Liver (tissue), 9 donors: Measurements from ENCODE around the gene CARMIL3. TPM values are rescaled to one million over a fixed set of nuclear protein-coding genes. Genes with fewer than 3 reads are reported as not detected.

Source experiments
- DNase-seq: peaks from one replicate; pipeline ENCODE4 v3.0.0-alpha.2; 2017; ENCODE audit warnings: low spot score
- H3K27ac ChIP-seq, 2 donors: one replicate each; pipeline ENCODE4 v1.7.0; 2013; ENCODE audit warnings: inconsistent platforms in 2 of 2, low read length in 2 of 2, control low read depth in 1 of 2, low read depth in 1 of 2, mild to moderate bottlenecking in 1 of 2
- H3K27me3 ChIP-seq, 4 donors: one replicate each; pipeline versions ENCODE4 v1.6.1 to v1.7.0; 2013; ENCODE audit warnings: low read length in 3 of 4, inconsistent platforms in 1 of 4, mild to moderate bottlenecking in 1 of 4, moderate library complexity in 1 of 4; ENCODE audit not compliant: control insufficient read depth in 4 of 4, insufficient read depth in 4 of 4
- H3K36me3 ChIP-seq, 4 donors: one replicate each; pipeline versions ENCODE4 v1.6.1 to v1.7.0; 2013; ENCODE audit warnings: low read length in 3 of 4, mild to moderate bottlenecking in 3 of 4, low read depth in 1 of 4, moderate library complexity in 1 of 4; ENCODE audit not compliant: control insufficient read depth in 4 of 4, insufficient read depth in 3 of 4
- H3K4me1 ChIP-seq, 4 donors: one replicate each; pipeline versions ENCODE4 v1.6.1 to v1.7.0; 2013; ENCODE audit warnings: low read length in 3 of 4, mild to moderate bottlenecking in 3 of 4, moderate library complexity in 1 of 4; ENCODE audit not compliant: control insufficient read depth in 4 of 4, insufficient read depth in 4 of 4
- H3K4me3 ChIP-seq, 3 donors: one replicate each; pipeline versions ENCODE4 v1.6.1 to v1.7.0; 2013; ENCODE audit warnings: low read length in 3 of 3, control low read depth in 1 of 3, low read depth in 1 of 3, mild to moderate bottlenecking in 1 of 3
- H3K9ac ChIP-seq, 2 donors: one replicate each; pipeline ENCODE4 v1.7.0; 2013; ENCODE audit warnings: low read length in 2 of 2, mild to moderate bottlenecking in 2 of 2, moderate library complexity in 2 of 2, control low read depth in 1 of 2, low read depth in 1 of 2
- H3K9me3 ChIP-seq, 4 donors: one replicate each; pipeline versions ENCODE4 v1.6.1 to v1.7.0; 2013; ENCODE audit warnings: low read length in 3 of 4; ENCODE audit not compliant: control insufficient read depth in 4 of 4
- EGR1 ChIP-seq, 2 donors: IDR thresholded peaks; 2 replicates each; pipeline ENCODE4 v1.6.1; 2016 to 2018; ENCODE audit warnings: antibody characterized with exemption in 2 of 2, low read depth in 2 of 2
- FOXA1 ChIP-seq: IDR thresholded peaks from 2 replicates; pipeline ENCODE4 v1.6.1; 2016; ENCODE audit warnings: antibody characterized with exemption
- FOXA2 ChIP-seq: IDR thresholded peaks from 2 replicates; pipeline ENCODE4 v1.6.1; 2016; ENCODE audit warnings: antibody characterized with exemption
- GABPA ChIP-seq, 2 donors: IDR thresholded peaks in 1 of 2; conservative IDR thresholded peaks in 1 of 2; 2 replicates each; pipeline ENCODE4 v1.6.1; 2016; ENCODE audit warnings: antibody characterized with exemption in 2 of 2, mild to moderate bottlenecking in 1 of 2, moderate library complexity in 1 of 2
- HNF4A ChIP-seq, 2 donors: conservative IDR thresholded peaks; 2 replicates each; pipeline ENCODE4 v1.6.1; 2016; ENCODE audit warnings: antibody characterized with exemption in 2 of 2, mild to moderate bottlenecking in 2 of 2
- HNF4G ChIP-seq: IDR thresholded peaks from 2 replicates; pipeline ENCODE4 v1.6.1; 2016; ENCODE audit warnings: antibody characterized with exemption
- NR2F2 ChIP-seq: IDR thresholded peaks from 2 replicates; pipeline ENCODE4 v1.6.1; 2016; ENCODE audit warnings: antibody characterized with exemption
- RAD21 ChIP-seq, 2 donors: IDR thresholded peaks; 2 replicates each; pipeline ENCODE4 v1.6.1; 2016; ENCODE audit warnings: antibody characterized with exemption in 2 of 2, mild to moderate bottlenecking in 2 of 2
- RXRA ChIP-seq, 2 donors: IDR thresholded peaks; 2 replicates each; pipeline ENCODE4 v1.6.1; 2017 to 2018; ENCODE audit warnings: antibody characterized with exemption in 2 of 2, mild to moderate bottlenecking in 1 of 2
- SP1 ChIP-seq: IDR thresholded peaks from 2 replicates; pipeline ENCODE4 v1.6.1; 2018; ENCODE audit warnings: antibody characterized with exemption, mild to moderate bottlenecking
- TAF1 ChIP-seq: conservative IDR thresholded peaks from 2 replicates; pipeline ENCODE4 v1.6.1; 2016; ENCODE audit warnings: antibody characterized with exemption, mild to moderate bottlenecking
- YY1 ChIP-seq: IDR thresholded peaks from 2 replicates; pipeline ENCODE4 v1.6.1; 2016; ENCODE audit warnings: antibody characterized with exemption, mild to moderate bottlenecking
- WGBS: extraction: QIAGEN DNeasy Blood & Tissue Kit; methylation state at CpG from one replicate; pipeline ENCODE4 v1.1.7; 2013; 5-methylcytosine and 5-hydroxymethylcytosine counted together
- polyA plus RNA-seq, 2 donors: library from polyadenylated mRNA; stranded (reverse) in 1 of 2; unstranded in 1 of 2; fragments of 200-250 nt in 1 of 2; fragments of >200 nt in 1 of 2; fragmentation: Nextera tagmentation in 1 of 2; extraction: Ambion mirVana in 1 of 2; gene quantifications; one replicate each; pipeline versions ENCODE4 v1.2.1 to v1.2.3, GENCODE V29; 2013 to 2015
- total RNA-seq, 2 donors: library from RNA; depleted of rRNA; stranded (reverse); fragments of >200 nt; gene quantifications; one replicate each; pipeline ENCODE4 v1.2.3, GENCODE V29; 2014
- TF ChIP-seq, protein P1 (sequence below): IDR thresholded peaks from 2 replicates; pipeline ENCODE4 v1.6.1; 2016; ENCODE audit warnings: antibody characterized with exemption, mild to moderate bottlenecking
- TF ChIP-seq, protein P2 (sequence below): IDR thresholded peaks from 2 replicates; pipeline ENCODE4 v1.6.1; 2016; ENCODE audit warnings: antibody characterized with exemption
- TF ChIP-seq, protein P3 (sequence below): IDR thresholded peaks from 2 replicates; pipeline ENCODE4 v1.6.1; 2016; ENCODE audit warnings: antibody characterized with exemption
- TF ChIP-seq, protein P4 (sequence below): IDR thresholded peaks from 2 replicates; pipeline ENCODE4 v1.6.1; 2016; ENCODE audit warnings: antibody characterized with exemption
- donor health status: healthy.
- donor health status: healthy.
- donor health status: healthy.
- donor health status: healthy.
- donor health status: healthy.

Gene CARMIL3
- total and polyA plus RNA-seq, 4 donors, result 0.05 to 0.17 (median 0.17) TPM

GRCh38 chr14:24052656-24053547, 1.1 kb downstream of the CARMIL3 start (continued):
- TF ChIP-seq, protein P1, sequence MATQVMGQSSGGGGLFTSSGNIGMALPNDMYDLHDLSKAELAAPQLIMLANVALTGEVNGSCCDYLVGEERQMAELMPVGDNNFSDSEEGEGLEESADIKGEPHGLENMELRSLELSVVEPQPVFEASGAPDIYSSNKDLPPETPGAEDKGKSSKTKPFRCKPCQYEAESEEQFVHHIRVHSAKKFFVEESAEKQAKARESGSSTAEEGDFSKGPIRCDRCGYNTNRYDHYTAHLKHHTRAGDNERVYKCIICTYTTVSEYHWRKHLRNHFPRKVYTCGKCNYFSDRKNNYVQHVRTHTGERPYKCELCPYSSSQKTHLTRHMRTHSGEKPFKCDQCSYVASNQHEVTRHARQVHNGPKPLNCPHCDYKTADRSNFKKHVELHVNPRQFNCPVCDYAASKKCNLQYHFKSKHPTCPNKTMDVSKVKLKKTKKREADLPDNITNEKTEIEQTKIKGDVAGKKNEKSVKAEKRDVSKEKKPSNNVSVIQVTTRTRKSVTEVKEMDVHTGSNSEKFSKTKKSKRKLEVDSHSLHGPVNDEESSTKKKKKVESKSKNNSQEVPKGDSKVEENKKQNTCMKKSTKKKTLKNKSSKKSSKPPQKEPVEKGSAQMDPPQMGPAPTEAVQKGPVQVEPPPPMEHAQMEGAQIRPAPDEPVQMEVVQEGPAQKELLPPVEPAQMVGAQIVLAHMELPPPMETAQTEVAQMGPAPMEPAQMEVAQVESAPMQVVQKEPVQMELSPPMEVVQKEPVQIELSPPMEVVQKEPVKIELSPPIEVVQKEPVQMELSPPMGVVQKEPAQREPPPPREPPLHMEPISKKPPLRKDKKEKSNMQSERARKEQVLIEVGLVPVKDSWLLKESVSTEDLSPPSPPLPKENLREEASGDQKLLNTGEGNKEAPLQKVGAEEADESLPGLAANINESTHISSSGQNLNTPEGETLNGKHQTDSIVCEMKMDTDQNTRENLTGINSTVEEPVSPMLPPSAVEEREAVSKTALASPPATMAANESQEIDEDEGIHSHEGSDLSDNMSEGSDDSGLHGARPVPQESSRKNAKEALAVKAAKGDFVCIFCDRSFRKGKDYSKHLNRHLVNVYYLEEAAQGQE, result no peak
- TF ChIP-seq HNF4A (conservative IDR thresholded peaks at IDR 0.05), result no peak
- TF ChIP-seq, protein P2, sequence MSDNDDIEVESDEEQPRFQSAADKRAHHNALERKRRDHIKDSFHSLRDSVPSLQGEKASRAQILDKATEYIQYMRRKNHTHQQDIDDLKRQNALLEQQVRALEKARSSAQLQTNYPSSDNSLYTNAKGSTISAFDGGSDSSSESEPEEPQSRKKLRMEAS, result no peak
- TF ChIP-seq SP1, result no peak
- TF ChIP-seq TAF1, result no peak
- TF ChIP-seq NR2F2, result no peak

- no peak overlapping the region for H3K9ac ChIP-seq
- H3K4me3 ChIP-seq, result no peak overlapping the region
- DNase-seq, result no peak
- H3K27ac ChIP-seq, result no peak overlapping the region
- TF ChIP-seq, protein P3, sequence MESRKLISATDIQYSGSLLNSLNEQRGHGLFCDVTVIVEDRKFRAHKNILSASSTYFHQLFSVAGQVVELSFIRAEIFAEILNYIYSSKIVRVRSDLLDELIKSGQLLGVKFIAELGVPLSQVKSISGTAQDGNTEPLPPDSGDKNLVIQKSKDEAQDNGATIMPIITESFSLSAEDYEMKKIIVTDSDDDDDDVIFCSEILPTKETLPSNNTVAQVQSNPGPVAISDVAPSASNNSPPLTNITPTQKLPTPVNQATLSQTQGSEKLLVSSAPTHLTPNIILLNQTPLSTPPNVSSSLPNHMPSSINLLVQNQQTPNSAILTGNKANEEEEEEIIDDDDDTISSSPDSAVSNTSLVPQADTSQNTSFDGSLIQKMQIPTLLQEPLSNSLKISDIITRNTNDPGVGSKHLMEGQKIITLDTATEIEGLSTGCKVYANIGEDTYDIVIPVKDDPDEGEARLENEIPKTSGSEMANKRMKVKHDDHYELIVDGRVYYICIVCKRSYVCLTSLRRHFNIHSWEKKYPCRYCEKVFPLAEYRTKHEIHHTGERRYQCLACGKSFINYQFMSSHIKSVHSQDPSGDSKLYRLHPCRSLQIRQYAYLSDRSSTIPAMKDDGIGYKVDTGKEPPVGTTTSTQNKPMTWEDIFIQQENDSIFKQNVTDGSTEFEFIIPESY, result no peak
- peaks cover 10 to 42% (median 27%) of the 10 kb centered on the region in 4 donors for H3K4me1 ChIP-seq
- no peaks in the 10 kb centered on the region for H3K36me3 ChIP-seq
- H3K27me3 ChIP-seq, result no peaks in the 10 kb centered on the region
- H3K9me3 ChIP-seq, result no peaks in the 10 kb centered on the region
- WGBS, result 78% methylated on average over 10 of the region's 10 CpGs
Observed at GRCh38 chr14:24053548-24054323, 1.9 kb downstream of the CARMIL3 start.

- Histone ChIP-seq H3K9ac (no peak overlapping the region), H3K36me3 (no peaks in the 10 kb centered on the region), H3K4me1 (peaks cover 10 to 47% (median 31%) of the 10 kb centered on the region in 4 donors), H3K27me3 (no peaks in the 10 kb centered on the region), H3K27ac (no peak overlapping the region), H3K4me3 (no peak overlapping the region), H3K9me3 (no peaks in the 10 kb centered on the region)
- 98% methylated on average over 6 of the region's 6 CpGs for whole genome bisulfite sequencing
- no peak for DNase-seq
- no peak for TF ChIP-seq NR2F2
- TF ChIP-seq, protein P2, result no peak
- TF ChIP-seq HNF4G, result no peak
- no peak for TF ChIP-seq HNF4A (conservative IDR thresholded peaks at IDR 0.05)
- TF ChIP-seq, protein P3, result no peak
- no peak for TF ChIP-seq FOXA1
- no peak for TF ChIP-seq YY1
- no peak for TF ChIP-seq RXRA (IDR thresholded peaks at IDR 0.05)
- no peak for TF ChIP-seq TAF1
- TF ChIP-seq, protein P4, sequence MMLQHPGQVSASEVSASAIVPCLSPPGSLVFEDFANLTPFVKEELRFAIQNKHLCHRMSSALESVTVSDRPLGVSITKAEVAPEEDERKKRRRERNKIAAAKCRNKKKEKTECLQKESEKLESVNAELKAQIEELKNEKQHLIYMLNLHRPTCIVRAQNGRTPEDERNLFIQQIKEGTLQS, result no peak
- TF ChIP-seq FOXA2, result no peak
- no peak for TF ChIP-seq SP1
- TF ChIP-seq EGR1 (IDR thresholded peaks at IDR 0.05; ENCODE audit: low read depth in 2 of 2), result no peak
- no peak for TF ChIP-seq GABPA (IDR thresholded peaks at IDR 0.05 in 1 of 2, conservative IDR thresholded peaks at IDR 0.05 in 1 of 2)
- TF ChIP-seq RAD21 (IDR thresholded peaks at IDR 0.05), result no peak
Observed at GRCh38 chr14:24054324-24054641, 2.5 kb downstream of the CARMIL3 start.
